GM12801 (cell line): ENCODE measurements around the gene GCH1.

Source experiments
- CTCF ChIP-seq: IDR thresholded peaks from one replicate; pipeline ENCODE4 v1.5.1; 2011; ENCODE audit warnings: control low read depth; ENCODE audit not compliant: insufficient read length; ENCODE audit errors: extremely low read depth

The GCH1 gene

GRCh38 chr14:54902521-54903420 lies at the start of gene GCH1:
Gene GCH1, minus strand, starts transcription at chr14:54902826. Its CDS starts 163 bp downstream, at chr14:54902663.
- TF ChIP-seq CTCF, result no peak

GRCh38 chr14:54947230-54947629 lies 44.6 kb upstream of the GCH1 start:
- TF ChIP-seq CTCF, result no peak

GRCh38 chr14:54946500-54946899 lies 43.9 kb upstream of the GCH1 start:
- no peak for TF ChIP-seq CTCF

GRCh38 chr14:54944737-54945391 lies 42.2 kb upstream of the GCH1 start:
- TF ChIP-seq CTCF, result no peak

GRCh38 chr14:54942913-54943312 lies 40.3 kb upstream of the GCH1 start:
- no peak for TF ChIP-seq CTCF

- no peak for TF ChIP-seq CTCF
Measured at GRCh38 chr14:54936816-54937215, 34.2 kb upstream of the GCH1 start.

GRCh38 chr14:54935958-54936357 lies 33.3 kb upstream of the GCH1 start:
- no peak for TF ChIP-seq CTCF
